Thyroid gland (tissue), 4 donors: ENCODE data around the gene CTPS1. TPM values are rescaled to one million over a fixed set of nuclear protein-coding genes. Genes with fewer than 3 reads are reported as not detected.

Source experiments
- DNase-seq, 2 donors: peaks; one replicate each; pipeline ENCODE4 v3.0.0-alpha.2; 2019
- H3K27ac ChIP-seq, 3 donors: fragments of 200-600 bp; sonication (generic); 1 replicate in 2 of 3; 2 replicates in 1 of 3; pipeline ENCODE4 v1.5.1; 2016 to 2019; ENCODE audit warnings: mild to moderate bottlenecking in 1 of 3, moderate library complexity in 1 of 3
- H3K27me3 ChIP-seq: fragments of 200-600 bp; sonication (generic); one replicate; pipeline ENCODE4 v1.5.1; 2019
- H3K36me3 ChIP-seq, 2 donors: fragments of 200-600 bp; sonication (generic); one replicate each; pipeline ENCODE4 v1.5.1; 2016 to 2019
- H3K4me1 ChIP-seq, 2 donors: fragments of 200-600 bp; sonication (generic); one replicate each; pipeline ENCODE4 v1.5.1; 2017 to 2019
- H3K4me3 ChIP-seq, 3 donors: fragments of 200-600 bp; sonication (generic); replicated peaks in 1 of 3; 1 replicate in 2 of 3; 2 replicates in 1 of 3; pipeline ENCODE4 v1.5.1; 2016; ENCODE audit warnings: mild to moderate bottlenecking in 1 of 3
- H3K9me3 ChIP-seq: fragments of 200-600 bp; sonication (generic); one replicate; pipeline ENCODE4 v1.5.1; 2017
- CTCF ChIP-seq, 6 experiments: fragments of 200-600 bp in 3 of 6; fragments of 450-650 bp in 3 of 6; sonication (generic) in 3 of 6; IDR thresholded peaks; one replicate each; pipeline ENCODE4 v1.5.1; 2016 to 2019; ENCODE audit warnings: antibody characterized with exemption in 6 of 6, mild to moderate bottlenecking in 2 of 6, inconsistent platforms in 1 of 6, moderate library complexity in 1 of 6
- POLR2A ChIP-seq, 2 donors: fragments of 450-650 bp; IDR thresholded peaks; one replicate each; pipeline ENCODE4 v1.6.1; 2017; ENCODE audit warnings: antibody characterized with exemption in 2 of 2, mild to moderate bottlenecking in 2 of 2, moderate library complexity in 1 of 2
- WGBS, 2 donors: methylation state at CpG; one replicate each; pipeline ENCODE4 v1.1.5; 2017; 5-methylcytosine and 5-hydroxymethylcytosine counted together
- intact Hi-C: fragments of 100-400 bp; cut with DNase I; formaldehyde crosslinking; loops from one replicate; pipeline ENCODE4 v1.15.1; 2023
- total RNA-seq, 4 donors: library from RNA; depleted of rRNA; stranded (reverse); fragments of >200 nt; gene quantifications; one replicate each; pipeline ENCODE4 v1.2.3, GENCODE V29; 2016

Gene CTPS1
- total RNA-seq, 4 donors from 2014 or later, result 10.1 to 20.3 (median 11.8) TPM

- Histone ChIP-seq H3K9me3 (no peaks in the 10 kb centered on the region), H3K27me3 (no peaks in the 10 kb centered on the region), H3K36me3 (peaks cover 21 to 30% of the 10 kb centered on the region in 2 donors), H3K4me3 (no peak overlapping the region), H3K4me1 (no peaks in the 10 kb centered on the region), H3K27ac (no peak overlapping the region)
- 97 to 100% methylated on average over 3 of the region's 3 CpGs for WGBS, 2 donors
- intact Hi-C loops, result no loop called here
- no peak for DNase-seq
- TF ChIP-seq CTCF (IDR thresholded peaks at IDR 0.05), result no peak
- no peak for TF ChIP-seq POLR2A (IDR thresholded peaks at IDR 0.05)
Observed at GRCh38 chr1:41037116-41037903, 57.8 kb downstream of the CTPS1 start.

- no peak for DNase-seq
- intact Hi-C loops, result no loop called here
- H3K9me3 ChIP-seq, result no peaks in the 10 kb centered on the region
- H3K27me3 ChIP-seq, result no peaks in the 10 kb centered on the region
- peaks cover 19 to 25% of the 10 kb centered on the region in 2 donors for H3K36me3 ChIP-seq
- no peak overlapping the region for H3K4me3 ChIP-seq
- WGBS, 2 donors, result 89 to 94% methylated on average over 5 of the region's 5 CpGs
- H3K4me1 ChIP-seq, result no peaks in the 10 kb centered on the region
- H3K27ac ChIP-seq, result no peak overlapping the region
- no peak for TF ChIP-seq CTCF (IDR thresholded peaks at IDR 0.05)
Observed at GRCh38 chr1:41038110-41038509, 58.6 kb downstream of the CTPS1 start.

DNA sequence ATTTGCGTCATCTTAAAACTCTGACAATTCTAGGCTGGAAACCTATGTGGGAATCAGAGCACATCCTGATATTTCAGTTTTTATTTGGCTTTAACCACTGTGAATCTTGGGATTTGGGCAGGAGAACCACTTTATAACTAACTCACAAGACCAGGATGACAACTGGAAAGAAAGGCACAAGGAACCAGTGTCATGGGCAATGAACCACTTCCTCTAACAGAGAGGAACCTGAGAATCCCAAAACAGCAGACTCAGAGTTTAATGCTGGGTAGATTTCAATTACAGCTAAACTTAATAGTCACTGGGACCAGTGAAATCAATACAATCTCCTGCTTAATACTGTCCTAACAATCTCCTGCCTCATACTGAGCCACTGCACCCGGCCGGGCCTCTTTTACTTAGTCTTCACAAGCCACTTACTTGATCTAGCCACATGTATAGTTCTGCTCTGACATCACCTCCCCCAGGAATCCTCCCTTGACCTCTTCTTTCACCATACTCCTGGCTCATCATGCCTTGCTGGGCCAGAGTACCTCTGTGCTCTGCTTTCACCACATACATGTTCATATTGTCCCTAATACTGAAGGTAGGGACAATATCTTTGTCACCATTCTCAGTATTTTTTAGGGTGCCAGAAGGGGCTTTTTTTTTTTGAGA is 62.2 kb downstream of the CTPS1 start:
- H3K9me3 ChIP-seq, result no peaks in the 10 kb centered on the region
- H3K36me3 ChIP-seq, result peaks cover 12 to 18% of the 10 kb centered on the region in 2 donors
- H3K4me1 ChIP-seq, result peaks cover 3 to 4% of the 10 kb centered on the region in 2 donors
- H3K4me3 ChIP-seq, result no peak overlapping the region
- TF ChIP-seq CTCF (IDR thresholded peaks at IDR 0.05) (no peak), POLR2A (IDR thresholded peaks at IDR 0.05) (no peak)
- H3K27me3 ChIP-seq, result no peaks in the 10 kb centered on the region
- WGBS, 2 donors, result 91 to 95% methylated on average over 3 of the region's 3 CpGs
- intact Hi-C loops, result no loop called here
- DNase-seq, result no peak
- no peak overlapping the region for H3K27ac ChIP-seq

DNA sequence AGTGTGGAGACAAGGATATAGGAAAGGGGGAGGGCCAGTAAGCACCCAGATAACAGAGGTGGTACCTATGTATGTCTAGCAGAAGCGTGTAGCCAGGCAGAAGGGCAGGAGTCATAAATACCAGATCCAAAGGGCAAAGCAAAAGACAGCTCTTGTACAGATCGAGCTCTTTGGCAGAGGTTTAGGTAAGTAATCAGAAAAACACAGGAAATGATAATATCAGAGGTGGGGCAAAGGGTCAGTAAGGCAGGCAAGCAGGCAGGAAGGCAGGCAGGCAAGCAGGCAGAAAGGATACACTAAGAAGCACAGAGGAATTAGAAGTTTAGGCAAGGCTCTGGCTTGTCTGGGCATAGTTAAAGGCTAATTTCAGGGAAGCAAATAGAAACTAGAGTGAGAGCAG is 64.7 kb downstream of the CTPS1 start:
- intact Hi-C loops, result no loop called here
- Histone ChIP-seq H3K27ac (no peak overlapping the region), H3K27me3 (no peaks in the 10 kb centered on the region), H3K4me3 (no peak overlapping the region), H3K4me1 (peaks cover 3 to 4% of the 10 kb centered on the region in 2 donors), H3K9me3 (no peaks in the 10 kb centered on the region), H3K36me3 (peaks cover 8 to 9% of the 10 kb centered on the region in 2 donors)
- no peak for DNase-seq
- 83 to 86% methylated on average over 2 of the region's 2 CpGs for WGBS, 2 donors
- TF ChIP-seq POLR2A (IDR thresholded peaks at IDR 0.05) (no peak), CTCF (IDR thresholded peaks at IDR 0.05) (no peak)

- intact Hi-C loops, result no loop called here
- no peak overlapping the region for H3K4me3 ChIP-seq
- no peak for TF ChIP-seq POLR2A (IDR thresholded peaks at IDR 0.05)
- TF ChIP-seq CTCF (IDR thresholded peaks at IDR 0.05), result no peak
- peaks cover 3 to 4% of the 10 kb centered on the region in 2 donors for H3K4me1 ChIP-seq
- H3K36me3 ChIP-seq, result peaks cover 5 to 8% of the 10 kb centered on the region in 2 donors
- 58 to 80% methylated on average over 5 of the region's 5 CpGs for WGBS, 2 donors
- DNase-seq, result peak; percentile 14 to 28
- peak overlapping the region in 1 of 3 donors; percentile 9 for H3K27ac ChIP-seq
- H3K27me3 ChIP-seq, result no peaks in the 10 kb centered on the region
- H3K9me3 ChIP-seq, result no peaks in the 10 kb centered on the region
Observed at GRCh38 chr1:41045740-41046139, 66.2 kb downstream of the CTPS1 start.
